Measurements from ENCODE around the gene PTPRT.

DNA sequence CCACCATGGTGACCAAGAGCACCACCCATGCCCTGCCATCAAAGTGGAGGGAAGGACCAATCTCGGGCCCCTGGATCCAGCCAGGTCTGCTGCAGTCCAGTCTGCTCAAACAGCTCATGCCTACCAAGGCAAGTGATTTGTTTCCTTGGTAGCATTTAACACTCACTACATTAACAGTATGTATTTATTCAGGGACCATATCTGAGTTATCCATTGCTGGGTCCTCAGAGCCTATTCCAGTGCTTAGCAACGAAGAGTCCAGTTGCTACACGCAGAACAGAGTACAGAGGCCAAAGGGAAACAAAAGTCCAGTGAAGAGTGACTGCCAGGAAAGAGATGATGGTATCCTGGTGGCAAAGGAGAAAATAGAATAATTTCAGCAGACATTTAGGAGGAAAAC is 352.2 kb downstream of the PTPRT start:
- TF ChIP-seq CTCF (IDR thresholded peaks at IDR 0.05; ENCODE audit: low read depth, low read length) (no peak), POLR2A (IDR thresholded peaks at IDR 0.05; ENCODE audit: extremely low read depth, insufficient read length) (no peak), MAX (IDR thresholded peaks at IDR 0.05; ENCODE audit: low read depth, low read length) (no peak), MYC (IDR thresholded peaks at IDR 0.05; ENCODE audit: low read depth, low read length) (no peak)

Measured in NB4 (cell line).